Fibroblast of the aortic adventitia (primary cell): ENCODE results near the gene ARHGAP19. TPM values are rescaled to one million over a fixed set of nuclear protein-coding genes. Genes with fewer than 3 reads are reported as not detected.
"Not testable (repeated sequence)": the region's sequence is repeated elsewhere in the genome, so short reads cannot be mapped to it uniquely, and the experiment has no call there.

Source experiments
- DNase-seq: peaks from one replicate; pipeline ENCODE4 v3.0.0-alpha.2; 2010; ENCODE audit warnings: low read depth
- H3K4me3 ChIP-seq: 2 replicates; pipeline ENCODE4 v1.5.1; 2011; ENCODE audit warnings: low read depth, mild to moderate bottlenecking, control low read depth, low read length, moderate library complexity
- total RNA-seq: library from RNA; depleted of rRNA; stranded (reverse); fragments of >200 nt; gene quantifications from 2 replicates; pipeline ENCODE4 v1.2.3, GENCODE V29; 2012; ENCODE audit warnings: low replicate concordance
- TF ChIP-seq, protein P1 (sequence below): IDR thresholded peaks from 2 replicates; pipeline ENCODE4 v1.5.1; 2011; ENCODE audit warnings: mild to moderate bottlenecking, low read length, control low read depth, inconsistent platforms; ENCODE audit not compliant: insufficient read depth

Gene ARHGAP19
- total RNA-seq, 1 donor = 10.8 TPM

DNA sequence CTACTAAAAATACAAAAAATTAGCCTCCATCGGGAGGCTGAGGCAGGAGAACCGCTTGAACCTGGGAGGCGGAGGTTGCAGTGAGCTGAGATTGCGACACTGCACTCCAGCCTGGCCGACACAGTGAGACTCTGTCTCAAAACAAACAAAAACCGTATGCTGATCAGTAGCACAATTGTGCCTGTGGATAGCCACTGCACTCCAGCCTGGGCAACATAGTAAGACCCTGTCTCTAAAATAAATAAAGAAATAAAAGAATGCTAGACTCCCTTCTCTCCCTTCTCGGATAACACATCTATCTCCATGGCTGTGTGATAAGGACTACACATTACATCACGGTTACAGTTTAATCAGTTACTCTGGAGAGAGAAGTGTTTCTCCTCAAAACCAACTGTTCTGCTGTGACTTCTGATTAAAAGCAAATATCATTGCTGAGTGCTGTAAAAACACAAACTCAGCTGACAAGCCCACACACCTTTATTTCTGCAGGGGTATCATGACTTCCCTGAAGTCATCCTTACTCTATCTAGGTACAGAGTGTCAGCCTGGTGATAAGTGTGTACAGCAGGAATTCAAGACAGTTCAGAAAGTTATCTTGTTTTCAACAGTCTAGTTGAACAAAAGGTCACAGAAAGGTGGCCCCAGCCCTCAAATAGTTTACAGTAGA is 5.3 kb upstream of the ARHGAP19 start:
- no peak overlapping the region for H3K4me3 ChIP-seq
- no peak for DNase-seq
- TF ChIP-seq, protein P1, sequence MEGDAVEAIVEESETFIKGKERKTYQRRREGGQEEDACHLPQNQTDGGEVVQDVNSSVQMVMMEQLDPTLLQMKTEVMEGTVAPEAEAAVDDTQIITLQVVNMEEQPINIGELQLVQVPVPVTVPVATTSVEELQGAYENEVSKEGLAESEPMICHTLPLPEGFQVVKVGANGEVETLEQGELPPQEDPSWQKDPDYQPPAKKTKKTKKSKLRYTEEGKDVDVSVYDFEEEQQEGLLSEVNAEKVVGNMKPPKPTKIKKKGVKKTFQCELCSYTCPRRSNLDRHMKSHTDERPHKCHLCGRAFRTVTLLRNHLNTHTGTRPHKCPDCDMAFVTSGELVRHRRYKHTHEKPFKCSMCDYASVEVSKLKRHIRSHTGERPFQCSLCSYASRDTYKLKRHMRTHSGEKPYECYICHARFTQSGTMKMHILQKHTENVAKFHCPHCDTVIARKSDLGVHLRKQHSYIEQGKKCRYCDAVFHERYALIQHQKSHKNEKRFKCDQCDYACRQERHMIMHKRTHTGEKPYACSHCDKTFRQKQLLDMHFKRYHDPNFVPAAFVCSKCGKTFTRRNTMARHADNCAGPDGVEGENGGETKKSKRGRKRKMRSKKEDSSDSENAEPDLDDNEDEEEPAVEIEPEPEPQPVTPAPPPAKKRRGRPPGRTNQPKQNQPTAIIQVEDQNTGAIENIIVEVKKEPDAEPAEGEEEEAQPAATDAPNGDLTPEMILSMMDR = no peak

DNA sequence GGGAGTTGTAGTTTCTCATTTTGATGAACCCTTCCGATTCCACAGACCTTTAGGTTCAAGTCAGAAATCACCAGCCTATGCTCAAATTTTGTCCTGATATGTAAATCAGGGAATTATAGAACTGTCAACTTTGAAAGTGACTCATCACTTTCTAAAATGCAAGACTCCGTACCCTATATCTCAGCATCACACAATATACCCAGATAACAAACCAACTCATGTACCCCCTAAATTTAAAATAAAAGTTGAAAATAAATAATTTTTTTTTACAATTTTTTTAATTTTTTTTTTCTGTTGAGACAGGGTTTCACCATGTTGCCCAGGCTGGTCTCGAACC is 393 bp upstream of the ARHGAP19 start:
- no peak overlapping the region for H3K4me3 ChIP-seq
- DNase-seq = no peak
- TF ChIP-seq, protein P1 = no peak

DNA sequence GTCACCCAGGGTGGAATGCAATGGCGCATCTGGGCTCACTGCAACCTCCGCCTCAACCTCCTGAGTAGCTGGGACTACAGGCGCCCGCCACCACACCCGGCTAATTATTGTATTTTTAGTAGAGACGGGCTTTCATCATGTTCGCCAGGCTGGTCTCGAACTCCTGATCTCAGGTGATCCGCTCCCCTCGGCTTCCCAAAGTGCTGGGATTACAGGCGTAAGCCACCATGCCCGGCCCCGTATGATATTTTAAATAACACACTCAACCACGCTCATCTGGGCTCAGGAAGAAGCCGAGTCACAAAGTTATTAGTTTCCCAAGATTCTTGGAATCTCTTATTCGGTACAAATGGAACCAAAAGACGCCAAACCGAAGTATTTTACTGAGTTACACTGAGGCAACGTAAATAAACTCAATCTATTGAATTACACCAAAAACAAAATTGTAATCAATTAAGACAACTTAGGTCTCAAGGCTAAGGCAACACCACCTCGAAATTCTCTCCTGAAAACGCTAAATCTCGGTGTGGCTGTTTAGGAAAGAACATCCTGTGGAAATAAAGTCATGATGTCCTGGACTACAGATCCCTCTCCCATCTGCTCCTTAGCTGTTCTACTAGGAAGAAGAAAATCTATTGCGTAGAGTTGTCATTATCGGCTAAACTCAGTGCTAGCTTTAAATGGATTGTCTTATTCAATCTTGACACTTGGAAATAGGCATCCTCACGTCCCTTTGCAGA is 910 bp downstream of the ARHGAP19 start:
- H3K4me3 ChIP-seq = peak overlapping the region; percentile 89
- no peak for DNase-seq
- TF ChIP-seq, protein P1 = no peak

DNA sequence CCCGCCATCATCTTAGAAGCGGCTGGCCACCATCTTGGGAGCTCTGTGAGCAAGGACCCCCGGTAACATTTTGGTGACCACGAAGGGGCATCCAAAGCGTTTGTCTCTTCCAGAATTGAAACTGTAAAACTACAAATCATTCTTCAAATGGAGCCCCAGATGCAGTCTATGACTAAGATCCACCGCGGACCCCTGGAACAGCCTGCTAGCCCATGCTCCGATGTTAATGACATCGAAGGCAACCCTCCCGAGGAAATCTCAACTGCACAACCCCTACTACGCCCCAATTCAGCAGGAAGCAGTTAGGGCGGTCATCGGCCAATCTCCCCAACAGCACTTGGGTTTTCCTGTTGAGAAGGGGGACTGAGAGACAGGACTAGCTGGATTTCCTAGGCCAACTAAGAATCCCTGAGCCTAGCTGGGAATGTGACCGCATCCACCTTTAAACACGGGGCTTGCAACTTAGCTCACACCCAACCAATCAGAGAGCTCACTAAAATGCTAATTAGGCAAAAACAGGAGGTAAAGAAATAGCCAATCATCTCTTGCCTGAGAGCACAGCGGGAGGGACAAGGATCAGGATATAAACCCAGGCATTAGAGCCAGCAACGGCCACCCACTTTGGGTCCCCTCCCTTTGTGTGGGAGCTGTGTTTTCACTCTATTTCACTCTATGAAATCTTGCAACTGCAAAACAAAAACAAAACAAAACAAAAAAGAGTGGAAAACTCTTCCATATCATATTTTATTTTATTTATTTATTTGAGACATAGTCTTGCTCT is 1.7 kb downstream of the ARHGAP19 start:
- not testable (repeated sequence) for DNase-seq, H3K4me3 ChIP-seq

DNA sequence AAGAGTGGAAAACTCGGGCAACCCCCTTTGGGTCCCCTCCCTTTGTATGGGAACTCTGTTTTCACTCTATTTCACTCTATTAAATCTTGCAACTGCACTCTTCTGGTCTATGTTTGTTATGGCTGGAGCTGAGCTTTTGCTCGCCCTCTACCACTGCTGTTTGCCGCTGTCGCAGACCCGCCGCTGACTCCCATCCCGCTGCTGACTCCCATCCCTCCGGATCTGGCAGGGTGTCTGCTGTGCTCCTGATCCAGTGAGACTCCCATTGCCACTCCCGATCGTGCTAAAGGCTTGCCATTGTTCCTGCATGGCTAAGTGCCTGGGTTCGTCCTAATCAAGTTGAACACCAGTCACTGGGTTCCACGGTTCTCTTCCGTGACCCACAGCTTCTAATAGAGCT is 2.4 kb downstream of the ARHGAP19 start:
- not testable (repeated sequence) for DNase-seq, H3K4me3 ChIP-seq

DNA sequence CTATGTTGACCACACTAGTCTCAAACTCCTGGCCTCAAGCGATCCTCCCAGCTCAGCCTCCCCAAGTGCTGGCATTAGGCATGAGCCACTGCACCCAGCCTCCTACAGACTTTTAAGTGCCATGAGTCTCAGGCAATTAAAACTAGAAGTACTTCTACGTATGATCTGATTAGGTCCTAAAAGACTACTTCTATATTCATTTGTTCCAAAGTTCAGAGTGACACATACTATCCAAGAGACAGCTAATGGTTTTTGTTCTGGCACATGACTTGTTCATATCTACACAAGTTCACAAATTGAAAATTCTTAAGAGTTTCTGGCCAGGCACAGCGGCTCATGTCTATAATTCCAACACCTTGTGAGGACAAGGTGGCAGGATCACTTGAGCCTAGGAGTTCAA is 11.7 kb downstream of the ARHGAP19 start:
- DNase-seq = no peak
- no peak overlapping the region for H3K4me3 ChIP-seq
- TF ChIP-seq, protein P1 = no peak

DNA sequence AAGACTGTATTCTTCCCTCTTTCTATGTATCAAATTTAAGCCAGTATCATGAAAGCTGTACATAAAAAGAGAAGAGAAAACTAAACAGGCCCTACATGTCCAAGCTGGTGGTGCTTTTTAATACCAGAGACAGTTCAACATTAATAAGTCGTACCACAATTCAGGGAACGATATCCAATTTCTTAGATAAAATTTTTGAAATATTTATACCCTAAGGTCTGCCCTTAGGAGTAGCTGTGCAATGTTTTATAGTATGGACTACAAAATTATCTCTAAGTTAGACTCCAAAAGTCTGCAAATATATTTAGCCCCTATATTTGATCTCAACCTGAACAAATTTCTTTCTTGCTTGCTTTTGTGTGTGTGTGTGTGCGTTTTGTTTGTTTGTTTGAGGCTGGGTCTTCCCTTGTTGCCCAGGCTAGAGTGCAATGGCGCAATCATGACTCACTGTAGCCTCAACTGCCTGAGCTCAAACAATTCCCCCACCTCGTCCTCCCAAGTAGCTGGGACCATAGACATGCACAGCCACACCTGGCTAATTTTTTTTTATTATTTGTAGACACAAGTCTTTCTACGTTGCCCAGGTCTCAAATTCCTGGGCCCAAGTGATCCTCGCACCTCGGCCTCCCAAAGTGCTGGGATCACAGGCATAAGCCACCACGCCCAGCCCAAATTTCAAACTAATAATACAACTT is 13.2 kb downstream of the ARHGAP19 start:
- TF ChIP-seq, protein P1 = no peak
- peak; percentile 28 for DNase-seq
- no peak overlapping the region for H3K4me3 ChIP-seq
